Measurements from ENCODE around the gene SLC2A5. TPM values are rescaled to one million over a fixed set of nuclear protein-coding genes. Genes with fewer than 3 reads are reported as not detected.

The SLC2A5 gene
- not detected in 2 replicates for total RNA-seq (2021)
- percentile 5 among the genes with signal in this experiment for Bru-seq, nascent RNA
- percentile 9 among the genes with signal in this experiment for BruChase-seq, experiment 1, labeled RNA remaining after a 2-hour chase
- BruChase-seq, experiment 2, labeled RNA remaining after a 6-hour chase, result percentile 12 among the genes with signal in this experiment
- long read RNA-seq, result 0 reads

- H3K27me3 ChIP-seq (replicated peaks; ENCODE audit: insufficient read depth, low read depth, low read length, poor library complexity), result no peaks in the 10 kb centered on the region
- BruUV-seq (replicated peaks), result no TSS peak
- H3K36me3 ChIP-seq (ENCODE audit: insufficient read depth, low read length, poor library complexity, severe bottlenecking), result no peaks in the 10 kb centered on the region
- intact Hi-C loops (cut with micrococcal nuclease; ENCODE audit: unreplicated experiment), result no loop called here
- H3K27ac ChIP-seq (ENCODE audit: low read depth, low read length, poor library complexity, severe bottlenecking), result peak within 1 kb of the TSS; percentile 10
- DNase-seq (ENCODE audit: low spot score), result peak; percentile 38
- POLR2A ChIA-PET (ENCODE audit: low non-redundant PET), result no interaction called here
- peaks cover 11% of the 10 kb centered on the region for H3K4me1 ChIP-seq (ENCODE audit: insufficient read depth, low read length, poor library complexity, severe bottlenecking)
- no peak within 1 kb of the TSS for H3K4me3 ChIP-seq (ENCODE audit: low read depth, low read length, poor library complexity, severe bottlenecking)
- H3K9me3 ChIP-seq (ENCODE audit: low read depth, low read length, poor library complexity, severe bottlenecking), result no peaks in the 10 kb centered on the region
- CTCF ChIA-PET, result no interaction called here
- TF ChIP-seq CTCF (conservative IDR thresholded peaks at IDR 0.05; ENCODE audit: low read depth, low read length), result no peak
- no peak for TF ChIP-seq EZH2 (IDR thresholded peaks at IDR 0.05; ENCODE audit: borderline replicate concordance, low read depth, low read length, poor library complexity, severe bottlenecking)
Observed at GRCh38 chr1:9069326-9070100, at the start of gene SLC2A5. TSS of gene SLC2A5 (minus strand) at chr1:9069635. CDS start at chr1:9069536, 99 bp downstream.

- no peaks in the 10 kb centered on the region for H3K9me3 ChIP-seq (ENCODE audit: low read depth, low read length, poor library complexity, severe bottlenecking)
- H3K36me3 ChIP-seq (ENCODE audit: insufficient read depth, low read length, poor library complexity, severe bottlenecking), result no peaks in the 10 kb centered on the region
- intact Hi-C loops (cut with micrococcal nuclease; ENCODE audit: unreplicated experiment), result no loop called here
- ChIA-PET CTCF (interaction anchor here (0.7 kb wide), 1 partner anchor 79 kb away, joined by 12 read pairs; no protein-coding TSS in a partner anchor), POLR2A (ENCODE audit: low non-redundant PET) (no interaction called here)
- BruUV-seq (replicated peaks), result no TSS peak
- DNase-seq (ENCODE audit: low spot score), result no peak
- no peaks in the 10 kb centered on the region for H3K4me1 ChIP-seq (ENCODE audit: insufficient read depth, low read length, poor library complexity, severe bottlenecking)
- no peaks in the 10 kb centered on the region for H3K27me3 ChIP-seq (replicated peaks; ENCODE audit: insufficient read depth, low read depth, low read length, poor library complexity)
- TF ChIP-seq EZH2 (IDR thresholded peaks at IDR 0.05; ENCODE audit: borderline replicate concordance, low read depth, low read length, poor library complexity, severe bottlenecking), result no peak
- TF ChIP-seq CTCF (conservative IDR thresholded peaks at IDR 0.05; ENCODE audit: low read depth, low read length), result no peak
- H3K27ac ChIP-seq (ENCODE audit: low read depth, low read length, poor library complexity, severe bottlenecking), result no peak overlapping the region
- H3K4me3 ChIP-seq (ENCODE audit: low read depth, low read length, poor library complexity, severe bottlenecking), result no peak overlapping the region
Observed at GRCh38 chr1:9118186-9118585, 48.8 kb upstream of the SLC2A5 start.

- POLR2A ChIA-PET (ENCODE audit: low non-redundant PET), result no interaction called here
- no TSS peak for BruUV-seq (replicated peaks)
- DNase-seq (ENCODE audit: low spot score), result no peak
- CTCF ChIA-PET, result interaction anchor here (0.7 to 1.2 kb wide), 2 partner anchors 80 to 342 kb away, joined by 4 to 7 read pairs; no protein-coding TSS in a partner anchor
- Histone ChIP-seq H3K4me1 (ENCODE audit: insufficient read depth, low read length, poor library complexity, severe bottlenecking) (no peaks in the 10 kb centered on the region), H3K27ac (ENCODE audit: low read depth, low read length, poor library complexity, severe bottlenecking) (no peak overlapping the region), H3K9me3 (ENCODE audit: low read depth, low read length, poor library complexity, severe bottlenecking) (no peaks in the 10 kb centered on the region), H3K4me3 (ENCODE audit: low read depth, low read length, poor library complexity, severe bottlenecking) (no peak overlapping the region), H3K36me3 (ENCODE audit: insufficient read depth, low read length, poor library complexity, severe bottlenecking) (no peaks in the 10 kb centered on the region), H3K27me3 (replicated peaks; ENCODE audit: insufficient read depth, low read depth, low read length, poor library complexity) (no peaks in the 10 kb centered on the region)
- TF ChIP-seq CTCF (conservative IDR thresholded peaks at IDR 0.05; ENCODE audit: low read depth, low read length) (no peak), EZH2 (IDR thresholded peaks at IDR 0.05; ENCODE audit: borderline replicate concordance, low read depth, low read length, poor library complexity, severe bottlenecking) (no peak)
- intact Hi-C loops (cut with micrococcal nuclease; ENCODE audit: unreplicated experiment), result no loop called here
Observed at GRCh38 chr1:9115351-9116205, 46.1 kb upstream of the SLC2A5 start.

All from A673 (cell line).